Esophagus squamous epithelium (tissue), 4 donors: ENCODE data around the gene PTPRC.

ENCODE experiments used
- CTCF ChIP-seq, 6 experiments: fragments of 450-650 bp in 4 of 6; fragments of 200-600 bp in 2 of 6; sonication (generic) in 2 of 6; IDR thresholded peaks; one replicate each; pipeline ENCODE4 v1.5.1; 2016 to 2019; ENCODE audit warnings: antibody characterized with exemption in 6 of 6, mild to moderate bottlenecking in 4 of 6, moderate library complexity in 4 of 6
- POLR2A ChIP-seq, 4 donors: fragments of 450-650 bp; IDR thresholded peaks; one replicate each; pipeline ENCODE4 v1.6.1; 2017; ENCODE audit warnings: antibody characterized with exemption in 4 of 4, mild to moderate bottlenecking in 4 of 4, moderate library complexity in 3 of 4

- TF ChIP-seq CTCF (IDR thresholded peaks at IDR 0.05) (no peak), POLR2A (IDR thresholded peaks at IDR 0.05) (no peak)
Measured at GRCh38 chr1:198734323-198735008, 95.6 kb downstream of the PTPRC start.
